ENCODE data around the gene TLE1. TPM values are rescaled to one million over a fixed set of nuclear protein-coding genes. Genes with fewer than 3 reads are reported as not detected.
"Not testable (repeated sequence)": the region's sequence is repeated elsewhere in the genome, so short reads cannot be mapped to it uniquely, and the experiment has no call there.

The TLE1 gene
- 56.6 TPM for total RNA-seq

- intact Hi-C loops (cut with DNase I): no loop called here
- peak; percentile 98 for ATAC-seq
- peak; percentile 99 for DNase-seq (ENCODE audit: low spot score)
Measured at GRCh38 chr9:81689343-81690175, at the start of gene TLE1. Gene TLE1 (minus strand): TSS chr9:81689547. CDS start chr9:81688240, 1,307 bp downstream.

- intact Hi-C loops (cut with DNase I): no loop called here
- DNase-seq (ENCODE audit: low spot score) (no peak), ATAC-seq (peak; percentile 45)
Measured at GRCh38 chr9:81737871-81738507, 48.6 kb upstream of the TLE1 start.

- ATAC-seq; intact Hi-C loops (cut with DNase I); DNase-seq (ENCODE audit: low spot score): not testable (repeated sequence)
Measured at GRCh38 chr9:81730498-81730897, 41.2 kb upstream of the TLE1 start.

- intact Hi-C loops (cut with DNase I): no loop called here
- DNase-seq (ENCODE audit: low spot score) (no peak), ATAC-seq (no peak)
Measured at GRCh38 chr9:81729135-81729534, 39.8 kb upstream of the TLE1 start.

- intact Hi-C loops (cut with DNase I): no loop called here
- no peak for DNase-seq (ENCODE audit: low spot score)
- ATAC-seq: peak; percentile 91
Measured at GRCh38 chr9:81724242-81724889, 35.0 kb upstream of the TLE1 start.

- intact Hi-C loops (cut with DNase I): no loop called here
- ATAC-seq (no peak), DNase-seq (ENCODE audit: low spot score) (no peak)
Measured at GRCh38 chr9:81722277-81722676, 32.9 kb upstream of the TLE1 start.

GRCh38 chr9:81720450-81721086 lies 31.2 kb upstream of the TLE1 start:
- no peak for ATAC-seq
- no peak for DNase-seq (ENCODE audit: low spot score)
- intact Hi-C loops (cut with DNase I): no loop called here

- intact Hi-C loops (cut with DNase I): no loop called here
- no peak for ATAC-seq
- no peak for DNase-seq (ENCODE audit: low spot score)
Measured at GRCh38 chr9:81719972-81720371, 30.6 kb upstream of the TLE1 start.

- ATAC-seq (no peak), DNase-seq (ENCODE audit: low spot score) (no peak)
- intact Hi-C loops (cut with DNase I): no loop called here
Measured at GRCh38 chr9:81718244-81718643, 28.9 kb upstream of the TLE1 start.

GRCh38 chr9:81717747-81718077 lies 28.4 kb upstream of the TLE1 start:
- no peak for ATAC-seq
- intact Hi-C loops (cut with DNase I): no loop called here
- DNase-seq (ENCODE audit: low spot score): no peak

GRCh38 chr9:81717061-81717746 lies 27.9 kb upstream of the TLE1 start:
- intact Hi-C loops (cut with DNase I): no loop called here
- ATAC-seq (no peak), DNase-seq (ENCODE audit: low spot score) (no peak)

- intact Hi-C loops (cut with DNase I): no loop called here
Measured at GRCh38 chr9:81716409-81716808, 27.1 kb upstream of the TLE1 start.

GRCh38 chr9:81705578-81705977 lies 16.2 kb upstream of the TLE1 start:
- ATAC-seq: no peak
- no peak for DNase-seq (ENCODE audit: low spot score)
- intact Hi-C loops (cut with DNase I): no loop called here

More at GRCh38 chr9:81716409-81716808, 27.1 kb upstream of the TLE1 start:
- ATAC-seq (no peak), DNase-seq (ENCODE audit: low spot score) (no peak)

GRCh38 chr9:81694541-81694940 lies 5.2 kb upstream of the TLE1 start:
- no peak for DNase-seq (ENCODE audit: low spot score)
- no peak for ATAC-seq
- intact Hi-C loops (cut with DNase I): no loop called here

GRCh38 chr9:81693671-81694378 lies 4.5 kb upstream of the TLE1 start:
- DNase-seq (ENCODE audit: low spot score) (no peak), ATAC-seq (no peak)
- intact Hi-C loops (cut with DNase I): no loop called here

- peak; percentile 71 for DNase-seq (ENCODE audit: low spot score)
- ATAC-seq: peak; percentile 2
- intact Hi-C loops (cut with DNase I): no loop called here
Measured at GRCh38 chr9:81690251-81690851, 1.0 kb upstream of the TLE1 start.

GRCh38 chr9:81689093-81689342 lies 329 bp downstream of the TLE1 start:
- intact Hi-C loops (cut with DNase I): not testable (repeated sequence)

More at GRCh38 chr9:81689093-81689342, 329 bp downstream of the TLE1 start:
- not testable (repeated sequence) for DNase-seq (ENCODE audit: low spot score); ATAC-seq
